Esophagus muscularis mucosa (tissue), 4 donors: ENCODE results near the gene UNC13A. TPM values are rescaled to one million over a fixed set of nuclear protein-coding genes. Genes with fewer than 3 reads are reported as not detected.
A peak's percentile ranks its signal among the peaks of the same experiment; 100 is the strongest.

Experiments
- DNase-seq: peaks from one replicate; pipeline ENCODE4 v3.0.0-alpha.2; 2017; ENCODE audit errors: extremely low spot score
- H3K27ac ChIP-seq, 4 donors: fragments of 200-600 bp; sonication (generic); replicated peaks in 1 of 4; 1 replicate in 3 of 4; 2 replicates in 1 of 4; pipeline ENCODE4 v1.5.1; 2016 to 2019; ENCODE audit warnings: mild to moderate bottlenecking in 1 of 4
- H3K27me3 ChIP-seq, 4 donors: fragments of 200-600 bp; sonication (generic); one replicate each; pipeline versions ENCODE4 v1.5.1 to v1.6.0; 2016 to 2019
- H3K36me3 ChIP-seq, 4 donors: fragments of 200-600 bp; sonication (generic); one replicate each; pipeline ENCODE4 v1.5.1; 2016 to 2019
- H3K4me1 ChIP-seq, 4 donors: fragments of 200-600 bp; sonication (generic); one replicate each; pipeline ENCODE4 v1.5.1; 2016 to 2019
- H3K4me3 ChIP-seq, 4 donors: fragments of 200-600 bp; sonication (generic); 1 replicate in 2 of 4; 2 replicates in 2 of 4; pipeline ENCODE4 v1.5.1; 2016 to 2019; ENCODE audit warnings: mild to moderate bottlenecking in 4 of 4, moderate library complexity in 1 of 4
- H3K9me3 ChIP-seq, 4 donors: fragments of 200-600 bp; sonication (generic); 1 replicate in 3 of 4; 2 replicates in 1 of 4; pipeline ENCODE4 v1.5.1; 2016 to 2019
- CTCF ChIP-seq, 3 experiments: fragments of 200-600 bp in 2 of 3; fragments of 450-650 bp in 1 of 3; sonication (generic) in 2 of 3; IDR thresholded peaks; one replicate each; pipeline ENCODE4 v1.5.1; 2017 to 2019; ENCODE audit warnings: antibody characterized with exemption in 3 of 3, mild to moderate bottlenecking in 2 of 3, moderate library complexity in 1 of 3
- EP300 ChIP-seq: sonication (generic); formaldehyde crosslinking; IDR thresholded peaks from one replicate; pipeline ENCODE4 v1.6.1; 2017; ENCODE audit warnings: antibody characterized with exemption
- POLR2A ChIP-seq: fragments of 450-650 bp; IDR thresholded peaks from one replicate; pipeline ENCODE4 v1.6.1; 2017; ENCODE audit warnings: antibody characterized with exemption, moderate library complexity, mild to moderate bottlenecking, low read depth
- POLR2AphosphoS5 ChIP-seq, 2 donors: sonication (generic); formaldehyde crosslinking; IDR thresholded peaks; one replicate each; pipeline ENCODE4 v1.6.1; 2017; ENCODE audit warnings: antibody characterized with exemption in 2 of 2
- WGBS: methylation state at CpG from one replicate; pipeline ENCODE4 v1.1.5; 2018; 5-methylcytosine and 5-hydroxymethylcytosine counted together
- intact Hi-C: fragments of 100-400 bp; cut with DNase I; formaldehyde crosslinking; loops from one replicate; pipeline ENCODE4 v1.15.1; 2023
- total RNA-seq, 4 donors: library from RNA; depleted of rRNA; stranded (reverse); fragments of >200 nt; gene quantifications; one replicate each; pipeline versions ENCODE4 v1.1.0 to v1.2.1, GENCODE V29; 2016

The UNC13A gene
- total RNA-seq, 4 donors from 2014 or later: under 0.01 to 0.23 (median 0.18) TPM

- intact Hi-C loops: no loop called here
- 95% methylated on average over 9 of the region's 9 CpGs for WGBS
- Histone ChIP-seq H3K27me3 (peaks cover 0 to 82% (median 11%) of the 10 kb centered on the region in 4 donors), H3K4me3 (no peak overlapping the region), H3K4me1 (peaks cover 11 to 16% (median 15%) of the 10 kb centered on the region in 4 donors), H3K9me3 (no peaks in the 10 kb centered on the region), H3K36me3 (no peaks in the 10 kb centered on the region), H3K27ac (no peak overlapping the region)
- no peak for DNase-seq
- no peak for TF ChIP-seq POLR2AphosphoS5 (IDR thresholded peaks at IDR 0.05)
- TF ChIP-seq POLR2A: no peak
- no peak for TF ChIP-seq EP300
- TF ChIP-seq CTCF (IDR thresholded peaks at IDR 0.05): no peak
Measured at GRCh38 chr19:17607936-17608335, 80.2 kb downstream of the UNC13A start.

- Histone ChIP-seq H3K9me3 (no peaks in the 10 kb centered on the region), H3K27me3 (peaks cover 0 to 85% (median 15%) of the 10 kb centered on the region in 4 donors), H3K4me3 (peak overlapping the region; percentile 43 to 56 (median 46)), H3K27ac (no peak overlapping the region), H3K36me3 (no peaks in the 10 kb centered on the region), H3K4me1 (peaks cover 11 to 16% (median 15%) of the 10 kb centered on the region in 4 donors)
- no peak for TF ChIP-seq CTCF (IDR thresholded peaks at IDR 0.05)
- no peak for TF ChIP-seq EP300
- no peak for TF ChIP-seq POLR2A
- no peak for TF ChIP-seq POLR2AphosphoS5 (IDR thresholded peaks at IDR 0.05)
- intact Hi-C loops: no loop called here
- DNase-seq: no peak
- 15% methylated on average over 18 of the region's 18 CpGs for WGBS
Measured at GRCh38 chr19:17606590-17607185, 81.5 kb downstream of the UNC13A start.

GRCh38 chr19:17605761-17606589 lies 82.2 kb downstream of the UNC13A start:
- Histone ChIP-seq H3K27me3 (peaks cover 0 to 85% (median 15%) of the 10 kb centered on the region in 4 donors), H3K9me3 (no peaks in the 10 kb centered on the region), H3K36me3 (no peaks in the 10 kb centered on the region), H3K4me1 (peaks cover 11 to 16% (median 15%) of the 10 kb centered on the region in 4 donors), H3K4me3 (peak overlapping the region; percentile 43 to 56 (median 46)), H3K27ac (peak overlapping the region in 2 of 4 donors; percentile 24 to 58)
- WGBS: 3% methylated on average over 29 of the region's 85 CpGs
- intact Hi-C loops: no loop called here
- DNase-seq: no peak
- peak; percentile 39 to 60 (median 50) for TF ChIP-seq CTCF (IDR thresholded peaks at IDR 0.05)
- no peak for TF ChIP-seq POLR2A
- TF ChIP-seq POLR2AphosphoS5 (IDR thresholded peaks at IDR 0.05): peak in 1 of 2 donors; percentile 20

GRCh38 chr19:17605117-17605516 lies 83.0 kb downstream of the UNC13A start:
- peaks cover 0 to 82% (median 15%) of the 10 kb centered on the region in 4 donors for H3K27me3 ChIP-seq
- no peak overlapping the region for H3K4me3 ChIP-seq
- H3K4me1 ChIP-seq: peaks cover 11 to 16% (median 15%) of the 10 kb centered on the region in 4 donors
- no peak overlapping the region for H3K27ac ChIP-seq
- no peak for DNase-seq
- H3K9me3 ChIP-seq: no peaks in the 10 kb centered on the region
- TF ChIP-seq POLR2A (no peak), EP300 (no peak), POLR2AphosphoS5 (IDR thresholded peaks at IDR 0.05) (no peak), CTCF (IDR thresholded peaks at IDR 0.05) (no peak)
- intact Hi-C loops: no loop called here
- WGBS: 87% methylated on average over 8 of the region's 8 CpGs
- no peaks in the 10 kb centered on the region for H3K36me3 ChIP-seq
